Parathyroid adenoma (tissue), 2 donors: ENCODE results near the gene TK1.

Experiments used
- H2AFZ ChIP-seq: fragments of 300-600 bp; sonication (generic); one replicate; pipeline ENCODE4 v1.7.0; 2017; ENCODE audit warnings: antibody characterized with exemption, mild to moderate bottlenecking
- H3K27ac ChIP-seq: fragments of 300-600 bp; sonication (generic); one replicate; pipeline ENCODE4 v1.7.0; 2017
- H3K27me3 ChIP-seq: fragments of 300-600 bp; sonication (generic); one replicate; pipeline ENCODE4 v1.7.0; 2017; ENCODE audit warnings: low read length; ENCODE audit not compliant: control insufficient read depth, insufficient read depth
- H3K36me3 ChIP-seq: fragments of 300-600 bp; sonication (generic); one replicate; pipeline ENCODE4 v1.7.0; 2017; ENCODE audit warnings: low read length; ENCODE audit not compliant: control insufficient read depth, insufficient read depth
- H3K4me1 ChIP-seq: fragments of 300-600 bp; sonication (generic); one replicate; pipeline ENCODE4 v1.7.0; 2017; ENCODE audit warnings: control low read depth
- H3K4me2 ChIP-seq: fragments of 300-600 bp; sonication (generic); one replicate; pipeline ENCODE4 v1.7.0; 2017; ENCODE audit warnings: low read length
- H3K4me3 ChIP-seq: fragments of 300-600 bp; sonication (generic); one replicate; pipeline ENCODE4 v1.7.0; 2017; ENCODE audit warnings: low read depth, low read length
- H3K79me2 ChIP-seq: fragments of 300-600 bp; sonication (generic); one replicate; pipeline ENCODE4 v1.7.0; 2017; ENCODE audit warnings: control low read depth
- H3K9ac ChIP-seq: fragments of 300-600 bp; sonication (generic); one replicate; pipeline ENCODE4 v1.7.0; 2017; ENCODE audit warnings: mild to moderate bottlenecking
- H3K9me3 ChIP-seq: fragments of 300-600 bp; sonication (generic); one replicate; pipeline ENCODE4 v1.7.0; 2017; ENCODE audit warnings: low read length; ENCODE audit not compliant: control insufficient read depth
- TF ChIP-seq, protein P1 (sequence below): fragments of 300-600 bp; sonication (generic); IDR thresholded peaks from one replicate; pipeline ENCODE4 v1.7.0; 2017; ENCODE audit warnings: antibody characterized with exemption, mild to moderate bottlenecking
- donor health status: primary hyperparathyroidism.

Gene TK1

DNA sequence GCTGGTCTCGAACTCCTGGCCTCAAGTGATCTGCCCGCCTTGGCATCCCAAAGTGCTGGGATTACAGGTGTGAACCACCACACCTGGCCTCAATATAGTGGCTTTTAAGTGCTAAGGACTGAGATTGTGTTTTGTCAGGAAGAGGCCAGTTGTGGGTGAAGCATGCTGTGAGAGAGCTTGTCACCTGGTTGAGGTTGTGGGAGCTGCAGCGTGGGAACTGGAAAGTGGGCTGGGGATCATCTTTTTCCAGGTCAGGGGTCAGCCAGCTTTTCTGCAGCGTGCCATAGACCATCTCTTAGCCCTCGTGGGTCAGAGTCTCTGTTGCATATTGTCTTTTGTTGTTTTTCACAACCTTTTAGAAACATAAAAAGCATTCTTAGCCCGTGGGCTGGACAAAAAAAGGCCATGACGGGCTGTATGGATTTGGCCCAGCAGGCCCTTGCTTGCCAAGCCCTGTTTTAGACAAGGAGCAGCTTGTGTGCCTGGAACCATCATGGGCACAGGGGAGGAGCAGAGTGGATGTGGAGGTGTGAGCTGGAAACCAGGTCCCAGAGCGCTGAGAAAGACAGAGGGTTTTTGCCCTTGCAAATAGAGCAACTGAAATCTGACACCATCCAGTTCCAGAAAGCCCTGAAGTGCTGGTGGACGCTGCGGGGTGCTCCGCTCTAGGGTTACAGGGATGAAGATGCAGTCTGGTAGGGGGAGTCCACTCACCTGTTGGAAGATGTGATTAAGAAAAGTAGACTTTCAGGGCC, 32.7 kb upstream of the TK1 start:
- Histone ChIP-seq H2AFZ (peak overlapping the region; percentile 73), H3K4me1 (peaks cover 3% of the 10 kb centered on the region), H3K9ac (no peak overlapping the region), H3K36me3 (no peaks in the 10 kb centered on the region), H3K4me2 (no peak overlapping the region), H3K9me3 (no peaks in the 10 kb centered on the region), H3K27me3 (no peaks in the 10 kb centered on the region), H3K79me2 (no peaks in the 10 kb centered on the region), H3K4me3 (no peak overlapping the region), H3K27ac (no peak overlapping the region)
- TF ChIP-seq, protein P1, sequence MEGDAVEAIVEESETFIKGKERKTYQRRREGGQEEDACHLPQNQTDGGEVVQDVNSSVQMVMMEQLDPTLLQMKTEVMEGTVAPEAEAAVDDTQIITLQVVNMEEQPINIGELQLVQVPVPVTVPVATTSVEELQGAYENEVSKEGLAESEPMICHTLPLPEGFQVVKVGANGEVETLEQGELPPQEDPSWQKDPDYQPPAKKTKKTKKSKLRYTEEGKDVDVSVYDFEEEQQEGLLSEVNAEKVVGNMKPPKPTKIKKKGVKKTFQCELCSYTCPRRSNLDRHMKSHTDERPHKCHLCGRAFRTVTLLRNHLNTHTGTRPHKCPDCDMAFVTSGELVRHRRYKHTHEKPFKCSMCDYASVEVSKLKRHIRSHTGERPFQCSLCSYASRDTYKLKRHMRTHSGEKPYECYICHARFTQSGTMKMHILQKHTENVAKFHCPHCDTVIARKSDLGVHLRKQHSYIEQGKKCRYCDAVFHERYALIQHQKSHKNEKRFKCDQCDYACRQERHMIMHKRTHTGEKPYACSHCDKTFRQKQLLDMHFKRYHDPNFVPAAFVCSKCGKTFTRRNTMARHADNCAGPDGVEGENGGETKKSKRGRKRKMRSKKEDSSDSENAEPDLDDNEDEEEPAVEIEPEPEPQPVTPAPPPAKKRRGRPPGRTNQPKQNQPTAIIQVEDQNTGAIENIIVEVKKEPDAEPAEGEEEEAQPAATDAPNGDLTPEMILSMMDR: no peak

DNA sequence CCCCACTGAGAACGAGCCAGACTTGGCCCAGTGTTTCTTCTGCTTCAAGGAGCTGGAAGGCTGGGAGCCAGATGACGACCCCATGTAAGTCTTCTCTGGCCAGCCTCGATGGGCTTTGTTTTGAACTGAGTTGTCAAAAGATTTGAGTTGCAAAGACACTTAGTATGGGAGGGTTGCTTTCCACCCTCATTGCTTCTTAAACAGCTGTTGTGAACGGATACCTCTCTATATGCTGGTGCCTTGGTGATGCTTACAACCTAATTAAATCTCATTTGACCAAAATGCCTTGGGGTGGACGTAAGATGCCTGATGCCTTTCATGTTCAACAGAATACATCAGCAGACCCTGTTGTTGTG, 27.8 kb upstream of the TK1 start:
- Histone ChIP-seq H2AFZ (peak overlapping the region; percentile 75), H3K27me3 (no peaks in the 10 kb centered on the region), H3K27ac (no peak overlapping the region), H3K36me3 (no peaks in the 10 kb centered on the region), H3K9ac (no peak overlapping the region), H3K4me3 (no peak overlapping the region), H3K79me2 (no peaks in the 10 kb centered on the region), H3K9me3 (no peaks in the 10 kb centered on the region), H3K4me2 (no peak overlapping the region), H3K4me1 (peaks cover 1% of the 10 kb centered on the region)
- TF ChIP-seq, protein P1: no peak

DNA sequence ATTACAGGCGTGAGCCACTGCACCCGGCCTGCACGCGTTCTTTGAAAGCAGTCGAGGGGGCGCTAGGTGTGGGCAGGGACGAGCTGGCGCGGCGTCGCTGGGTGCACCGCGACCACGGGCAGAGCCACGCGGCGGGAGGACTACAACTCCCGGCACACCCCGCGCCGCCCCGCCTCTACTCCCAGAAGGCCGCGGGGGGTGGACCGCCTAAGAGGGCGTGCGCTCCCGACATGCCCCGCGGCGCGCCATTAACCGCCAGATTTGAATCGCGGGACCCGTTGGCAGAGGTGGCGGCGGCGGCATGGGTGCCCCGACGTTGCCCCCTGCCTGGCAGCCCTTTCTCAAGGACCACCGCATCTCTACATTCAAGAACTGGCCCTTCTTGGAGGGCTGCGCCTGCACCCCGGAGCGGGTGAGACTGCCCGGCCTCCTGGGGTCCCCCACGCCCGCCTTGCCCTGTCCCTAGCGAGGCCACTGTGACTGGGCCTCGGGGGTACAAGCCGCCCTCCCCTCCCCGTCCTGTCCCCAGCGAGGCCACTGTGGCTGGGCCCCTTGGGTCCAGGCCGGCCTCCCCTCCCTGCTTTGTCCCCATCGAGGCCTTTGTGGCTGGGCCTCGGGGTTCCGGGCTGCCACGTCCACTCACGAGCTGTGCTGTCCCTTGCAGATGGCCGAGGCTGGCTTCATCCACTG, 27.3 kb upstream of the TK1 start, which contains the start of gene BIRC5:
BIRC5 (plus strand) TSS at position 238 of the 690 bp plus-strand sequence; CDS start at position 302, 64 bp downstream.
- H3K4me1 ChIP-seq: no peaks in the 10 kb centered on the region
- peak within 1 kb of the TSS; percentile 75 for H3K4me2 ChIP-seq
- no peak within 1 kb of the TSS for H3K27ac ChIP-seq
- H3K36me3 ChIP-seq: no peaks in the 10 kb centered on the region
- TF ChIP-seq, protein P1: no peak
- H2AFZ ChIP-seq: peak within 1 kb of the TSS; percentile 75
- H3K27me3 ChIP-seq: no peaks in the 10 kb centered on the region
- no peaks in the 10 kb centered on the region for H3K79me2 ChIP-seq
- H3K9me3 ChIP-seq: no peaks in the 10 kb centered on the region
- H3K4me3 ChIP-seq: no peak within 1 kb of the TSS
- H3K9ac ChIP-seq: no peak within 1 kb of the TSS

DNA sequence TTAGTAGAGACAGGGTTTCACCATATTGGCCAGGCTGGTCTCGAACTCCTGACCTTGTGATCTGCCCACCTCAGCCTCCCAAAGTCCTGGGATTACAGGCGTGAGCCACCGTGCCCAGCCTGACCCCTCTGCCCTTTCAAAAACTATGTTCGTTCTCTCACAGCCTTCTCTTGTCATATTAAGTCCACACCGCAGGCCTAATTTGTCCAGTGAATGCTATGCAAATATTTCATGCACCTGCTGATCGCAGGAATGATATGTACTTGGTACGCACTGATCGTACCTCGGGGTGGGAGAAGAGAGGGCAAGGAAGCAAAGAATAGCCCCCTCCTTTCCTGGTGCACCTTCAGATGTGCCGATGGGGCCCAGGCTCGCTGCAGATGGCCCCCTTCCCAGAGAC, 24.2 kb upstream of the TK1 start:
- Histone ChIP-seq H3K4me1 (no peaks in the 10 kb centered on the region), H3K79me2 (no peaks in the 10 kb centered on the region), H2AFZ (no peak overlapping the region), H3K36me3 (no peaks in the 10 kb centered on the region), H3K4me3 (no peak overlapping the region), H3K27me3 (no peaks in the 10 kb centered on the region), H3K9me3 (no peaks in the 10 kb centered on the region), H3K9ac (no peak overlapping the region), H3K4me2 (no peak overlapping the region), H3K27ac (no peak overlapping the region)
- TF ChIP-seq, protein P1: no peak
